ENCODE measurements around the gene LACC1. TPM values are rescaled to one million over a fixed set of nuclear protein-coding genes. Genes with fewer than 3 reads are reported as not detected.

LACC1 gene
- total and polyA plus RNA-seq, 2 of the 8 experiments (the other 6 are each of a cell fraction or from before 2014, with no cell fraction given) = 0.57 to 3.6 TPM

DNA sequence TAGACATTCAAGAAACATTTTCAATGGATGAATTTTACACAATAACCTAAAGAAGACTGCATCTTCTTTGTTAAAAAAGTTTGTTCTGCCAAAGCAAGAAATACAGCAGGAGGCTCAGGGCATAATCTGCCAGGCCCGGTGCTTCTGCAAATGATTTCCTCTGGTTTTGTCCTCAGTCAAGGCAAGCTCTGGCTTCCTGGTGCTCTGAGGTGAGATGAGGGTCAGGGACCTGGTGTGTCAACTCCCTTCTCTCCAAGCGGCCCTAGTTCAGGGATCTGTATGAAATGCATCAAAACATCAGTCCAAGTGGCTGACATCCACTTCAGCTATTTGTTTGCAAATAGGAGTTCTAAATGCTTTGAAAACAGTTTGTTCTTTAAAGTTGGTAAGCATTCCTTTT, 31.6 kb downstream of the LACC1 start (continued):
- no peak for TF ChIP-seq CHD7 (IDR thresholded peaks at IDR 0.05; ENCODE audit: insufficient replicate concordance, low read length)
- no peak for TF ChIP-seq GABPA (IDR thresholded peaks at IDR 0.05; ENCODE audit: borderline replicate concordance, insufficient read depth, low read length)
- TF ChIP-seq RBBP5 (IDR thresholded peaks at IDR 0.05; ENCODE audit: borderline replicate concordance, low read depth, low read length) = no peak
- no peak for TF ChIP-seq HDAC2 (IDR thresholded peaks at IDR 0.05; ENCODE audit: borderline replicate concordance in 1 of 2, low read depth in 2 of 2, low read length in 2 of 2)
- no peak for TF ChIP-seq CHD1 (IDR thresholded peaks at IDR 0.05; ENCODE audit: low read depth, low read length)
- TF ChIP-seq CTCF (IDR thresholded peaks at IDR 0.05; ENCODE audit: control extremely low read depth in 1 of 3, insufficient read depth in 1 of 3, low read depth in 1 of 3, low read length in 3 of 3) = no peak
- TF ChIP-seq POLR2AphosphoS5 (IDR thresholded peaks at IDR 0.05; ENCODE audit: low read depth, low read length) = no peak
- no peak for TF ChIP-seq JUND (IDR thresholded peaks at IDR 0.05; ENCODE audit: low read length)
- no peak for TF ChIP-seq FOSL1 (IDR thresholded peaks at IDR 0.05; ENCODE audit: insufficient read depth, low read depth, low read length)
